NOMO-1 (cell line): Measurements from ENCODE around the gene ENC1.

ENCODE experiments used
- DNase-seq, 2 experiments: peaks; one replicate each; lab custom pipeline; 2025; ENCODE audit not compliant: unreplicated experiment in 2 of 2; lab: John Stamatoyannopoulos, UW

Gene ENC1

DNA sequence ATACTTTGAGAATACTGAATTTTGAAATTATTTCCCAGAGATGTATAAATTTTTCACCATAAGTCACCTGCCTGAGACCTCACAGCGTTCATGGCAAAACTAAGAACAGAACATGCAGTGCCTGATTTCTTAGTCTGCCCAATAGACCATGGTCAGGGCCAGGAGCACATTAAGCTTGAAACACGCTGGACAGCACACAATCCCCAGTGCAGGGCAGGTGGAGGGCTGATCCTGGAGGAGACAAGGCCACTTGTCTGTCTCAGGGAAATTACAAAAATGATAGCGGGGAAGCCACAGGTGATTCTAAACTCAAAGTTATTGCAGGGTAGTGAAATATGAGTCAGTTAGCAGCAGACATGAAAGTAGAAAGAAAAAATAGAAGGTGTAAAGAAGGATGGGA lies 18.6 kb upstream of the ENC1 start:
- no peak for DNase-seq

DNA sequence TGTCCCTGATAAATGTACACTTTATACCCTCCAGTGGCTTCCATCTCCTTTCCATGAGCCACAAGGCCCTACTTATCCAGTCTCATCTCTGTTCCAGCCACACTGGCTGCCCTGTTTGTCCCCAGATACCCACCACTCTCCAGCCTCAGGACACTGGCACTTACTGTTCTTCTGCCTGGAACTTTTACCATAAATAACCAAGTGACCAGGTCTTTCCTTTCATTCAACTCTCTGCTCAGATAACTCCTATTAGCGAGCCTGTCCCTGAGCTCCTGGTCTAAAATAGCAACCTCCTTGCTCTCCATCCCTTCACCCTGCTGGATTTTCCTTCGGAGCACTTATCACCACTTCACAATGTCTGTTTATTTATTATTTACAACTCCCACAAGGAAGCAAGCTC lies 16.6 kb upstream of the ENC1 start:
- no peak for DNase-seq

DNA sequence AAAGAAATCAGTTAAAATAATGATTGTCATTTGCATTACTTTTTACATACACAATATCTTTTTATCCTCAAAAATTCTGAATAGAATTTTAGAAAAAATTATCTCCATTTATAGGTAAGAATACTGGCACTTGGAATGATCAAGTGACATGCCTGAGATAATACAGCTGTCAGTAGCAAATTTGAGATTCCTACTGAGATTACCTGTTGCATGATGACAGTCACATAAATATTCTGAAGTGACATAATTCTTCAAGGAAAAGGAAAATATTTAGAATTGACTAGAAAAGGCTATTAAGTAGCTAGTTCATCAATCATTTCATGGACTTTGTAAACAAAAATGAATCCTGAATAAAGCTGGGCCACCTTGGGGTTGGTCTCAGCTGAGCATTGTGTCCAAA lies 15.2 kb upstream of the ENC1 start:
- DNase-seq, result no peak

DNA sequence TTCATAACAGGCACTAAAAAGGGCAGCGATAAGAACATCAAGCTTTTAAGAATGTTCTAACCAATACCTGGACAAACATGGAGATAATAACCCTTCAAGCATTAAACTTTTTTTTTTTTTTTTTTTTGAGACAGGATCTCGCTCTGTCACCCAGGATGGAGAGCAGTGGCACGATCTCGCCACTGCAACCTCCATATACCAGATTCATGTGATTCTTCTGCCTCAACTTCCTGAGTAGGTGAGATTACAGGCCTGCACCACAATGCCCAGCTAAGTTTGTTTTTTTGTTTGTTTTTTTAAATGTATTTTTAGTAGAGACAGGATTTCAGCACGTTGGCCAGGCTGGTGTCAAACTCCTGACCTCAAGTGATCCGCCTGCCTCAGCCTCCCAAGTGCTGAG lies 14.7 kb upstream of the ENC1 start:
- no peak for DNase-seq

DNA sequence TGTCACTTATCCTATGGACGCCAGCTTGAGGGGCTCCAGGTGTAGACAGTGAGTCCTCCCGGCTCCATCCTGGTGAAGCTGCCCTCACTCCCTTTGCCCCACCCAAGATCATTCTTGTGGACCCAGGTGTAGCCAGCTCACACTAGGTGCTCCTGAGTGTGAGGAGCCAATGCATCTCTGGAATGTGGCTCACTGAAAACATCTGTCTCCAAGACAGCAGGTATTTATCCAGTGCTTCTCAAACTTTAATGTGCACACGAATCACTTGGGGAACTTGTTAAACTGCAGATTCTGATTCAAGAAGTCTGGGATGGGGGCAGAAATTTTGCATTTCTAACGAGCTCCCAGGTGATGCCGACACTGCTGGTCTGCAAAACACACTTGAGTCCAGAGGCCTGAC lies 13.5 kb upstream of the ENC1 start:
- no peak for DNase-seq

DNA sequence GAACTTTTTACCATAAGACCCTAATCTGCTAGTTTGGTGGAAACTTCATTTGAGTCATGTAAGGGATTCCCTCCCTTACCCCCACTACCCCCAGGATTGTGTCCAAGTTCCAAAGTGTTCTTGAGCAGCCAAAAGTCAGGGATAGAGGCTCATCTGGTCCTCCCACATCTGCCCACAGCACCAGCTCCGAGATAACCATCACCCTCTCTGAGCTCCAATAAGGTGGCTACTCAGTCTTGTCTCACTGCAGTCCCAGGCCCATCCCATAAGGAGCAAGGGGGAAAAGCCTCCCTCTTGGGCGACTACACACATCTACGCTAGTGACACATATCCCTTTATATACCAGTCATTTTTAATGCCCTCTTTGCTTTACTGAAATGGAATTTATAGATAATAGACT lies 12.0 kb upstream of the ENC1 start:
- DNase-seq, result no peak

DNA sequence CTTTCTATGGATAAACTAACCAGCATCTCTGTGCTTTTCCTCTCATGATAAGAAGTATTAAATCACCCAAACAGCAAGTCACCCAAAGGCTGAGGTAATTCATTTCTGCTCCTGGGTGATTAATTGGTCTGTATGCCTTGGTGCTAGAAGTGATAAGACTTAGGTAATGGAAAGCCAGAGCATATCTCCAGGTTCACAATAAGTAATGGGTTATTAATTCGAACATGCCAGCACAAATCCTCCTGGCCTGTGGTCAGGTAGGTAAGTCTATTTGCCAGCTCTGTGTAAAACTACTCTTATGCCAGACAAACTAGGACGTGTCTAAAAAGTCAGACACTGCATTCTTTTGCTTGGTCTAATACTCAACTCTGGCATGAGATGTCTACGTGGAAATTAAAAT lies 11.2 kb upstream of the ENC1 start:
- DNase-seq, result no peak

DNA sequence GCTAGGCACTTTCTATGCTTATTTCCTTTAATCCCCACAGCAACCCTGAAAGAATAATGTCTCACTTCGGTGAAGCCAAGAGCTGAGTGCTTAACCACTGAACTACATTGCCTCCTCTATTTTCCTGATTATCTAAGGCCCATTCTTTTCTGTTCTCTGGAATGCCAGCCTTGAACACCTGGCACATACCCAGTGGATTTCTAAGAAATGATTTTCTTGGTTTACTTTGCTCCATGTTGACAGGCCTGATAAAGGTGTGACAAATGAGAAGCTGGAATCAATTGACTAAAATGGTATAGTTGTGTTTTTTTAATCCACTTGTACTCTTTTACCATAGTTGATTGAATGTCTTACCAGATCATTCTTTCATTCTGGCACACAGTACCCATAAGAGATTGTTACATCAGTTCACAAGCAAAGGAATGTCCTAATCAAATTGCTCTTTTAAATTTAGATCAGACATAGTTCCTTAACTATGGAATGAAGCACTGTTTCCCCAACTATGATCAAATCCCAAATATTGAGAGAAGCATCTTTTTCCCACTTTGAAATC lies 9.0 kb upstream of the ENC1 start:
- no peak for DNase-seq

DNA sequence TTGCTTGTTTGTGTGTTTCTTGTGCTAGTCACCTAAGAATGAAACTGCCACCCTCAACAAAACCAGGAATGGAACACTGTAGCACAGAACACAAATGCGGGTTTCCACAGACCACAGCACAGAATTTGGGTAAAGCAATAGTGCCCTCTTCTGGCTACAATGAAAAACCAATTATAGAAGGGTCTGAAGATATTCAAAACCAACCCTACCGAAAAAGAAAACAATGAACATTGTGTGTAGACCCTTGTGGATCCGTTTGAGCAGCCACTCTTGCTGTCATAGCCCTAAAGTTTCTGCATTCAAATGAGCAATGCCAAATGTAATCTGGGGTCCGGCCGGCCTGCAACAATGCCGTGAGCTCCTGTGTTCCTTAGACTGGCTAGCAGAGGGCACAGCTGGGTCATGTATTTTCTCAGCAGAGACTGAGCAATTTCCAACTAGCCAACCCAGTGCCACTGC lies 8.3 kb upstream of the ENC1 start:
- peak; percentile 56 to 75 for DNase-seq

DNA sequence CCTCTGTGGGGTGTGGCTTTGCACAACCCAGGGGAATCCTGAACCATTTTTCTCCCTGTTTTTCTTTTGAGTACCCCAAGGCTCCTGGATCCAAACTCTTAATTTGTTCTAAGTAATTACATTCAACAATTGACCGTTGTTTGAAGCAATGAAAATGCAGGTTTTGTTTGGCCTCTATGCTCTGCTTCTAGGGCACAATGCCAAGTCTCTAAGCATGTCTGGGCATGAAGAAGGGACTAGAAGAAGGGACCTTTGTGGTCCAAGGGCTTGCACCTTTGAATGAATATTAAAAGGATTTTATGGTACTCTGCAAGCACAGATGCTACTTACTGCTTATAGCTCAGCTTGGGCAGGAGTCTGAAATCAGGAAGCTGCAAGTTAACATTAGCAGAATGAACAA lies 6.6 kb upstream of the ENC1 start:
- no peak for DNase-seq

DNA sequence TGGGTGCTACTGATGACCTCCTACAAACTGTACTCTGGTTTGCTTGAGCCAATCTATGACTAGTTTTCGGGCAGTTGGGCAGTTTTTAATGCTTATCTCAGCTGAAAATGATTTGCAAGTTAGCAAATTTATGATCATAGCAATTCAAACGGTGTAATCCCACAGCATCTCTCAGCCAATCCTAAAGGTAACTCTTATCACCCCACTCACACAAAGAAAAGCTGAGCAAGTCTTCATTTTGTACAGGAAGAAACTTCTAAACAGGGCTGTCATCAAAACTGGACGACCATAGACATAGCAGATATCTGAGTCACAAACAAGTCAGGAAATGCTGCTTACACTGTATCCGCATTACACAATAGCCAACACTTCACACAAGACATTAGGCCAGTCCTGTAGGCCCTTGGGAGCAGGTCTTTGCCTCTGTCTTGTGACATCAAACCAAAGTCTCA lies 2.6 kb upstream of the ENC1 start:
- DNase-seq, result peak; percentile 44 to 91

DNA sequence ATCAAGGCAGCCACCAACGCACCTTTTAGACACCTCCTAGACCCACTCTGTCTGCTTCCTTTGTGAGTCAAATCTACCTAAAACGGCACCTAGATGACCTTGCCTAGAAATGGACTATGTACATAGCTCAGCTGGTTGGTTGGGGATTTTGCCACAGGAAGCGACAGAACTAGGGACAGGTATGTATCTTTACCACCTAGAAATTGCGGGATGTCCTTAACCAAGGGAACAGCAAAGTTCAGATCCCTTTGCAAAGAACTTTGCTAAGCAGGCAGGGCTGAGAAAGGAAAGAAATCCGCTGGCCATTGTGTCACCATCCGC lies 2.0 kb upstream of the ENC1 start:
- DNase-seq, result no peak

DNA sequence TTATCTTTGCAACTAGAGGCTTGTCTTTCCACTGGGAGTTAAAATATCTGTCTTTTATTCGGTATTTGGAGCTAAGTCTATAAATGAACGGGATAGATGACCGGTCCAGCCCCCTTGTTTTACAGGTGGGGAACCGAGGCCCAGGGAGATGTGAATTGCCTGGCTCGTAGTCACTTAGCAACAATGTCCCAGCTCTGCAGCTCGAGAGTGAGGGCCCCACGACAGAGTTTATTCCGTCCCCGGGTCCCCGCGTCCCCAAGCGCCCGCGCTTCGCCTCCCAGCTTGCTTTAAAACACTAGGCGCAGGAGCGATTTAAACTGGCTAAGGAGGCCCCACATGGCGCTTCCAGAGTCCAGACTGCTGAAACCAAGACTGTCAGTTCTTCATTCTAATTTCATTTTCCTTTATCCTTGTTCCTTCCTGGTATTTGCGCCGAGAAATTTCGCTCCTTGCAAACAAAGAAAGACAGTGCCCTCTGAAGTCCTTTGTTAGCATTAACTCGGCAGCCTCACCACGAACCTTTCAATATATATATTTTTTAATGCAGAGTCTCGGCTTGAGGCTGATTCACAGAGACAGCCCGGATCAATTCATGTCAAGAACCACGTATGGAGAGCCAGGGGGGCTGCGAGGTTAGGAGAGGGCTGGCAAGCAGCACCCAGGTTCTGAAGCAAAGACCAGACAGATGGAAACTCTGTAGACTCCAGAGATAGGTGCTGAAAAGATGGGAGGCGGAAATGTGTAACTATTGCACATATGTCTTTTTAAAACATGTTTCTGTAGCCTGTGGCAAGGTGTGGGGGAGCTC lies 1.4 kb upstream of the ENC1 start:
- peak; percentile 79 to 86 for DNase-seq

DNA sequence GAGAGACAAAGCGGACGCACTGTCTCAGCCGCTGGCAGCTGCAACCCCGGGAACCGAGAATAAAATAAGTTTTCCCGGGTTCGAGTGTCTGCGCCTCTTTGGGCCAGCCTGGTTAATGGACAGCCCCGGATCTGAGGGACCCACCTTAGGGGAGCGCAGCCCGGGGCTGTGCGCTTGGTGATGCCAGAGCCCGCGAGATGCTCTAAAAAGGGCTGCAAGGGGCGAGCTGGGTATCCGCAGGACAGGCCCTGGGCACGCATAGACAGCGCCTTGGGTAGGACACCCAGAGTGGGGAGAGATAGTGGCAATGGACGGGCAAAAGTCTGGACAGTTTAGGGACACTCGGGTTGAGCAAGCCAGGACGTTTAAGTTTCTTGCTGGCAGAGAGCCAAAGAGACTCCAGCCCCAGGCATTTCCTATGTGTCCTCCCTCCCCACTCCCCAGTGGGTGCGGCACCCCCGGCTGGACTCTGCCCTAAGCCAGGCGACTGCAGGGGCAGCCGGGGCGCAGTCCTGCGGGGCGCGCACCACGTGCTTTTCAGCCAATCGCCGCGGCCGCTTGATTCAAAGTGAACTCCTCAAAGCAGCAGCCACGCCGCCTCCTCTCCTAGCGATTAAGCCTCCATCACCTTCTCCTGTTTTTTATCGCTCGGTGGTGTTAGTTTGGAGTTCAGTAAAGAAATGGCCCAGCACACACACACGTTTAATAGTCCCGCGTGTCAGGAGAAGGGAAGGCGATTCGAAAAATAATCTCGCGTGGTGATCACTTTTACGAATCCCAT lies 616 bp upstream of the ENC1 start:
- DNase-seq, result peak; percentile 60 to 69

DNA sequence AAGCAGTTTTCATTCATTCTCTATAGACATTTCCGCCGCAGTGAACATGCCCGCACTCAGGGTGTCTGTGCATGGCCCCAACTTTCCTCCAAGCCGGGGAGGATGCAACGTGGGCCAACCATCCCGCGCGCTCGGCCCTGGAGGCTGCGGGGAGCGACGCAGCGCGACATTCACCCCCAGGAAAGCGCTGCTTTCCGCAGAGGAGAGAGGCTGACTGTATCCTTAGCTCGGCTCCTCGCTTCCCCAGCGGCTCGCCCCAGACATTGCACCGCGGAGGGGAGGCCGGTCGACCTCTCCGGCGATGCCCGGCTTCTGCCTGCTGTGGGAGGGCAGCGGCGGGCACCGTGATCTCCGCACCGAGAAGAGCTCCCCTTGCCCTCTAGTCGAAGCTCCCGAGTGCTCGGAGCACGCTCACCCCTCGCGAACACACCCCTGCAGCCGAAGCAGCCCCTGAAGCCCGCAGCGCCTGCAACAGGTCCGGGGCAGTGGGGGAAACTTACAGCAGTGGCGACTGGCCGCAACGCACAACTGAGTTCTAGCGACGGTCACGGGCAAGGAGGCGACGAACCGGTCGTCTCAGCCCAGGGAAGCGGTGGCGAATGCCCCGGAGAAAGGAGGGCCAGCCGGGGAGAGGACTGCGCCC lies 600 bp downstream of the ENC1 start:
- DNase-seq, result peak in 1 of 2 experiments; percentile 54

DNA sequence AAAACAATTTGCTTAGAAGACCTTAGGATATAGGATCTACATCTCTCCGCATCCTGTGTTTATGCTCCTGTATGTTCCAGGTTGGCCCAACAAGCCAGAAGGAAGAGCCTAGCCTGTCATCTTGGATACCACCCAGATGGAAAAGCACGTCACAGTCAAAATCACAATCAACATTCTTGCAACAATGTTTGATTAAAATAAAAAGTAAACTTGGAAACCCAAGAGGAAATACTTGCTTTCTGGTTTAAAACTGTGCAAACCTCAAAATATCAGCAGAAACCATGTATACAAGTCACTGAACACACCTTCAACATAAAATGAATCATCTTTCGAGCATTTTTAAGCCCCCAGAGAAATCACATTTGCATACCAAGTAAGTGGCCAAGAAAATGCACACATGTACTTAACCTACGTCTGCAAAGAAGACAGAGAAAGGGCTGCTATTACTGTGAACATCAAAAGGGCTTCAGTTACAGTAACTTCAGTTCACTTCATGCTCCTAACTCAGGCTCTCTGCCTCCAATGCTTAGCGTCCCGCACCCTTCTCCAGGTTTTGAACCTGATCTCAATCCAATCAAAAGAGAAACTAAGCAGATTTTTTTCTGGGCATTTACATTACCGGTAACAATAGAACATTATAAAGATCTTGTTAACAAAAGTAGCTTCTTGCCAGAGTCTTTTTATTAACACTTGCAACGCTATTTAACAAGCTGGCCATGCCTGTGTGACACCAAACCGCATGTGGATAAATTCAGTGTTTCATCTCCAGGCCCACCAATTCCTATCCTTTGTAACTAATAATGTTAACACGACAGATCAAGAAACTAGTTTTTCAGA lies 1.3 kb downstream of the ENC1 start:
- peak in 1 of 2 experiments; percentile 8 for DNase-seq

DNA sequence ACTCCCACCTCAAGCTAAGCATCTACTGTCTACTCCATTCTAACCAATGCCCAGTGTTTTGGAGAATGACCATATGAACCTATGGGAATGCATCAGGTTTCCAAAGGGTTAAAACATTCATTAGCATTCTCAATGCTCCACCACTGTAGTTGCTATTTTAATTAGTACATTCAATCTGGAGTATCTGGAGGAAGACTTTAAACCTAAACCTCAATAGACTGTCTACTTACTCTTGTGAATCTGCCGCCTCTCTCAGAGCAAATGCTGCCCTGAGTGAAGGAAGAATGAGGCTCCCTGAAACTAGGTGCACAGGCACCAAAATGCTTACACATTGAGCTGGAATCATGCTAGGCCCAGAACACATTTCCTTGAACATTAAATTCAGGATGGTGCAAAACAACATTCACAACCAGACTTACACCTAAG lies 2.0 kb downstream of the ENC1 start:
- no peak for DNase-seq

DNA sequence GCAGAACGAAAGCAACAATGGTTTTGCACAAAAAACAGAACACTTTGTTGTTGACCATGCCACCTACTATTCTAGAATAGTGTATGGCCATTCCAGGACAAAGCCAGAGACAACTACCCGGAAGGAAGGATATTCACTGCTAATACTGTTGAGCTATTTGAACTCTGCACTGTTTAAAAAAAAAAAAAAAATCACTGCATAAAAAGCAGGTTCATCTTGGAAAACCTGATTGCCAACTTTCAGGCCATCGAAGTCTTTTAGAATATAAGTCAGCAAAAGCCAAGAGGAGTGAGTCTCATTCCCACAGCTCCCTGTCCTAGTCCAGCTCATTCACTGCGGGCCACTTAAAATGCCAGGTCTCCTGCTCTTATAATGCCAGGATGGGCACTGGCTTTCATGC lies 4.0 kb downstream of the ENC1 start:
- no peak for DNase-seq

DNA sequence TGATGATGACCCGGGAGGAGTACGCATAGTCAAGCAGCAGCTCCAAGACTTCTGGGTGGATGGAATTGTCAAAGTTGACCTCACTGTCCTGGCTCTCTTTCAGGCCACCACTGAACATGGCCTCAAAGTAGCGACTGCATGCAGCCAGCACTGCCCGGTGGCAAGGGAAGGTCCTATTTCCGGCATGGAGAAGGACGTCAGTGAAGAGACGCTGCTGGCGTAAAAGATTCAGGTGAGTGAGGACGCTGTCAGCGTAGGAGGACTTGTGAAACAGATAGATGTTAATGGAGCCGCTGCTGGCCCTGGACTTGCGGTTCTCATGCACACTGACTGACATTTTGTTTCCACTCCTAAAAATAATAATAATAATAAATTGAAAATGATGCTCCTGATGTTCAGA lies 4.4 kb downstream of the ENC1 start:
- no peak for DNase-seq

DNA sequence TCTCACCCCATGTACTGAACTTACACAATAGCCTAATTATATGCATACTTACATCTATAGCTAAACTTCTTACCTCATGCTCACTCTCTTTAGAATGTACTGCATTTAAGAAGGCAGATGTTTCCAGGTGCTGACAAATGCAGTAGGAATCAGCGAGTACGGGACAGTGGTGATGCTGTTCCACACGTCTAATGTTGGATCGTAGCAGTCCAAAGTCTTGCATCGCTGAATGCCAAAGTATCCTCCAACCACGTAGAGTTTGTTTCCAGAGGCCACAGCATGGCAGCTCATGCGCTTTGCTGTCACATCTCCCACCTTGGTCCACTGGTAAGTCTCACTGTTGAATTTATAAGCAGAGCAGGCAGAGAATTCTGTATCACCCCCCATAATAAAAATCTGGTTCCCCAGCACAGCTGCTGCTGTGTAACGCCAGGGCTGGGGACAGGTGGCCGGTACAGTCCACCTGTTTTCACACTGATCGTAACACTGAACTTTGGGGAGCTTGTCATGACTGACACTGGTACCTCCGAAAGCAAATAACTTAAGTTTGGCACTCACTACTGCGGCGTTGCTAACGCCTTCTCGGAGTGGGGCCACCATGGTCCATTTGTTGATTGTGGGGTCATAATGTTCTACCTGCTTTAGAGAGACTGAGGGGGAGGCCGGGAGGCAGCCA lies 5.8 kb downstream of the ENC1 start:
- no peak for DNase-seq
